Esophagus muscularis mucosa (tissue), 3 donors: ENCODE results near the gene CYYR1.

Source experiments
- CTCF ChIP-seq, 3 experiments: fragments of 200-600 bp in 2 of 3; fragments of 450-650 bp in 1 of 3; sonication (generic) in 2 of 3; IDR thresholded peaks; one replicate each; pipeline ENCODE4 v1.5.1; 2017 to 2019; ENCODE audit warnings: antibody characterized with exemption in 3 of 3, mild to moderate bottlenecking in 2 of 3, moderate library complexity in 1 of 3
- POLR2AphosphoS5 ChIP-seq, 2 donors: sonication (generic); formaldehyde crosslinking; IDR thresholded peaks; one replicate each; pipeline ENCODE4 v1.6.1; 2017; ENCODE audit warnings: antibody characterized with exemption in 2 of 2

DNA sequence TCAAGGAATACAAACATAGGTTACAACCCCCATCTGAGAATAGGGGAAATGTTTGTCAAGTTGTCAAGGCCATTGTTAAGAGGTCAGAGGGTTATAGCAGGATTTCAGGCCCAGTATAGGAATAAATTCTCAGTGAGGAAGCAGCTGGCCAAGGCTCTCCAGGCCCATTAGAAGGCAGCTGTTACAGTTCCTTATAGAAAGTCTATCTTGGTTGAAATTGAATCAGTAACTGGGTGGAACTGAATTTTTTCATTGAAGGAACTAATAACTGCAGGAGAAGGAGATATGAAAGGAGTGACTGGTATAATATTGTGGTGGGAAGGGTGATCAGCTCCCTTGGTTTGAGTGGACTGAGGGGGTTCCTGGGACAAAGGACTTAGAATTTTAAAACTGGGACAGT, 134.1 kb downstream of the CYYR1 start:
- no peak for TF ChIP-seq CTCF (IDR thresholded peaks at IDR 0.05)
- no peak for TF ChIP-seq POLR2AphosphoS5 (IDR thresholded peaks at IDR 0.05)
